ENCODE results near the gene DOHH.
A peak's percentile ranks its signal among the peaks of the same experiment; 100 is the strongest.

The DOHH gene

DNA sequence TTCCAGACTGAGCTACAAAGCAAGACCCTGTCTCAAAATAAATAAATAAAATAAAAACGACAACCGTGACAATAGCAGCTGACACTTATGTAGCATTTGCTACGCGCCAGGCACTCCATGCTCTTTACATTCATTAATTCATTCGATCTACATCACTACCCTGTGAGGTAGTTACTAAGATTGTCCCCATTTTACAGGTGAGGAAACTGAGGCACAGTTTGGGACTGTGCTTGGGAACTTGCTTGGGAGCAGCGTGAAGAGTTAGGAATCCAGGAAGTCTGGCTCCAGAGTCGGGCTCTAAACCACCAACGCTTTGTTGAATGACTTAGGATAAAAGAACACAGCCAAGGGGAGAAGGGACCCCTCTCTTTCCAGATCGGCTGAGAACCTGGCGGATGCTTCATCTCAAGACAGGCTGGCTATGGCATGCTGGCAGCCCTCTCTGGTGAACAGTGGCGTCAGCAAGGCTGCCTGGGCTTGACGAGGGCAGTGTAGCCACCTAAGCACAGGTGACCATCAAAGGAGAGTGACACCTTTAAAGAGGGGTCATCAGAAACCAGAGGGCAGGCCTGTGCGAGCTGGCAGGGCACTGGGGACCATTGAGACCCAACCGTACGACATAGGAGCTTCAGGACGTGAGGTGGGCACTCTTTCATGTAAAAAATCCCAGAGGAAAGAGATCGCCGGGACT, 591 bp downstream of the DOHH start:
- DNase-seq = peak; percentile 22

DNA sequence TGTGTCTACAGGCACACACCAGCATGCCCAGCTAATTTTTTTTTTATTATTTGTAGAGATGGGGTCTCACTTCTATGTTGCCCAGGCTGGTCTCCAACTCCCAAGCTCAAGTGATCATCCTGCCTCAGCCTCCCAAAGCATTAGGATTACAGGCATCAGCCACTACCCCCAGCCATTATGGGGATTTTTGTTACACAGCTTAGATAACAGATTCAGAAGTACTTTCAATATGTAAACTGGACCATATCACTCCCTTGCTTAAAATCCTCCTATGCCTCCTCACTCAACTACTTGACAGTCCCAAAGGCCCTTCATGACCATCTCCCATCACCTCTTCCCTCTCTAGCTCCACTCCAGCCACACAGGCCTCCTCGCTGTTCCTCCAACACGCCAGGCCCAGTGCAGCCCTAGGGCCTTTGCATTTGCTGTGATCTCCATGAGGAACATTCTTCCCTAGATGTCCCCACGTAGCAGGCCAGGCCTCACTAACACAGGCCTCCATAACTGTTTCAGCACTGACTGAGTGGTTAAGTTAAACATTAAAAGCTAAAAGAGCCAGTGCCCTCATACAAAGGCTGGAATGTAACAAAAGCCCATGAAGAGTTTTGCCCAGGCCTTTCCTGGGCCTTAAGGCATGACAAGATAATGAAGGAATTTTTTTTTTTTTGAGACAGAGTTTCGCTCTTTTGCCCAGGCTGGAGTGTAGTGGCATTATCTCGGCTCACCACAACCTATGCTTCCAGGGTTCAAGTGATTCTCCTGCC, 2.5 kb downstream of the DOHH start:
- DNase-seq = no peak

DNA sequence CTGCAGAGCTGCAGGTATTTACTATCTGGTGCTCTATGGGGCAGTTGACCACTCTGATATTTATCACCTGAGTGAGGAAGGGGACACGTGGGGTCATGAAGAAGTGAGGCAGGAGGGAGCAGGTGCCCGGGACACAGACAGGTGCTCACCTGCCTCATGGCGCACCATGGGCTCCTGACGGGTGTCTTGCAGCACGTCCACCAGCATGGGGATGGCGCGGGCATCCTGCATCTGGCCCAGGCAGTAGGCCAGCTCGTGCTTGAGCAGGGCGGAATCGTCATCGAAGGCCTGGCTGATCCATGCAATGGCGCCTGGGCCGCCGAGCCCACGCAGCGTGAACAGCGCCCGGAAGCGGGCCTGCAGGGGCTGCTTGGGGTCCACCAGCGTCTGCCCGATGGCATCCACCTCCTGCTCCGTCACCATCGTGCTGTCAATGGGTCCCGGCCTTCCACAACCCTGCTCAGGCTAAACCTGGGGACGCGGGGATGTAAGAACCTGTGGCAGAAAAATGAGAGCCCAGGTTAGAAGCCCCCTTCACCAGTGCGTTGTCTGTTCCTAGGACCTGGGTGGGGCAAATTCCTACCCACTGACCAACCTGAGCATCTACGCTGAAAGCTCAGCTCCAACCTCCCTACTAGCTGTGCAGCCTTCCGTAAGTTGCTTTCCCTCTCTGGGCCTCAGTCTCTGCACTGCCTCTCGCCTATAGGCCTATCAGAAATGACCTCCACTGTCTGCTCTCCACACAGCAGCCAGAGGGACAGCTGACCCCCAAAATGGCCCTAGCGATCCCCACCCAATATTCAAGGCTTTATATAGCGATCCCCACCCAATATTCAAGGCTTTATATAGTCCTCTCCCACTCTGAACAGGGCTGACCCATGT, 3.8 kb downstream of the DOHH start:
- DNase-seq = no peak

DNA sequence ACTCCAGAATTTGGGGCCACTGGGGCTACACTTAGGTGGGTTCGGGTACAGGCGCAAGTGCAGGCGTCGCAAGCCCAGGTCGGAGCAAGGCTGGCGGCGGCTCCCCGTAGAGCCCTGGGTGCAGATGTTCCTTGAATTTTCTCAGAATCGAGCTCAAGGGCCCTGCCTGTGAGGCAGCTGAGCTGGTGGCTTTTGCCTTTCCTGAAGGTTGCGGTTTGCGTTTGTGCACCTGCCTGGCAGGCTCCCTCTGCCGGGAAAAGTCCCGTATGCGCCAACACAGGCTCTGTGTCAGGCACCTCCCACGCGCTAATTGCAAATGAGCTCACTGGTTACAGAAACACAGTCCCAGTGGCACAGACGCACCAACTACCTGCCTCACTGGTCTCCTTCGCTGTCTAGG, 5.9 kb downstream of the DOHH start:
- DNase-seq = no peak

DNA sequence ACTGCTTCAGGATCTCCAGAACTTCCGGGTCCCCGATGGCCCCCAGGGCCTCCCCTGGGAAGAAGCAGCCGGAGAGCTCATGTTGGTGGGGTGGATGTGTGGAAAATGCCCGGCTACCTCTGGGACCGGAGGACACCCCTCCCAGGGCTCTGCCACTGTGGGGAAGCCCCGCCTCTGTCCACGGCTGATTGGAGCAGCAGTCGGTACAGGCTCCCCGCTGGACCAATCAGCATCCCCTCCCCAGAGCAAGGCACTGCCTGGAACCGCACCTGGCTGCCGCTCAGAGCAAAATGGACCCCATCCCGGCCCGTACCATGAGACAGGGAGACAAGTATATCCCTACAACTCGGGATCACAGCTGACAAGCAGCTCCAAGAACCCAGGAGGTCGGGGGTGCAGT, 6.4 kb downstream of the DOHH start:
- DNase-seq = peak; percentile 51

DNA sequence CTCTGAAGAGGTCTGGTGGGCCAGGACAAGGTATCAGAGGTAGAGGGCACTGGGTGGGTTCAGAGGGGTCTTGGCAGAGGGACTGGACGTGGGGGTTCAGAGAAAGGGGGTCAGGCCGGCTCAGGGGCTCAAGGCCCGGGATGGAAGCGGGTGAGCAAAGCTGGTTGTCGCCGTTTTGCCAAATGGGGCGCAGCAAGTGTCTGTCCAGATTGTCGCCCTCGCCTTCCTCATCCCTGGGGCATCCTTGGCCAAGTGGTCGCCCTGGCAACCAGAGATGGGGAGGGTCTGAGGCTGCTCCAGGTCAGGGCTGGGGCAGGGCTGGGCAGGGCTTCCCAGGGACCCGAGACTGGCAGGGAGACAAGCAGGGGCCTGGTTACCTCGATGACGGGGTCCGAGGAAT, 6.8 kb downstream of the DOHH start:
- no peak for DNase-seq

DNA sequence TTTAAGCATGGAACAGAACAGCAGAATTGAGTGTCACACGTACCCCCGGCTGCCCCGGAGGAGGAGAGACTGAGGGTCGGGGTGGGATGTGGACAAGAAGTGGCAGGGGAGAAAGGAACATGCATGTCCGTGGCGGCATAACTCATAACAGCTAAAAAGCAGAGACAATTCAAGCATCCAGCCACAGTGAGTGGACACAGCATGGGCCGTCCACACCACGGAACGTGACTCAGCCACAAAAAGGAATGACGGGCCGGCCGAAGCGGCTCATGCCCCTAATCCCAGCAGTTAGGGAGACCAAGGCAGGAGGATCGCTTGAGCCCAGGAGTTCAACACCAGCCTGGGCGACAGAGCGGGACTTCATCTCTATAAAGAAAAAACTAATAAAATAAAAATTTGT, 7.6 kb downstream of the DOHH start:
- no peak for DNase-seq

DNA sequence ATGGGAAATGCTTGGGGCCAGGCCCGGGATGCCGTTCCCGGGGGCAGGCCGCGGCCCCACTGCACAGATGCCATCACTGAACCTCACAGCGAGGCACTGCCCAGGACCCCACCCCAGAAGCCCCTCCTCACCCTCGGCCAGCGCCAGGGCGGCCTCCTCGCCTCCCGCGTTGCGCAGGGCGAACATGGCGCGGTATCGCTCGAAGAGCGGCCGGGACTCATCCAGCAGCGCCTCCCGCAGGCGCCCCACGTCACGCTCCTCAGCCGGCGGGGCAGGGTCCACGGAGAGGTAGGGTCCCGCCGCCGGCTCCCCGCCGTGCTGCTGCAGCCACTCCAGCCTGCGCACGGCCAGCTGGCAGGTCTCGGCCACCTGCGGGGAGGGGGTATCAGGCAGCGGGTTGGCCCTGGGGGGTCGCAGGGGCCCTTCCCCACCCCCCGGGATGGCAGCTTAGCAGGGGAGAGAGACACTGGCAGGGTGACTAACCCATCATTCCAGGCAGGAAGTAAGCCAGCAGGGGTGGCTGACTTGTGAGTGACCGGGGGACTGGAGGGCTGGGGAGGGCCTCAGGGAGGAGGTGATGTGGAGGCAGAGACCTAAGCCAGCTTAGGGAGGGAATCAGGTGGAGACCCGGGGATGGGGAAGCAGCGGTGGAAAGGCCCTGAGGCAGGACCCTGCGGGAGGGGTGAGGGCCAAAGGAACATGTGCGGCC, 8.2 kb downstream of the DOHH start:
- no peak for DNase-seq

DNA sequence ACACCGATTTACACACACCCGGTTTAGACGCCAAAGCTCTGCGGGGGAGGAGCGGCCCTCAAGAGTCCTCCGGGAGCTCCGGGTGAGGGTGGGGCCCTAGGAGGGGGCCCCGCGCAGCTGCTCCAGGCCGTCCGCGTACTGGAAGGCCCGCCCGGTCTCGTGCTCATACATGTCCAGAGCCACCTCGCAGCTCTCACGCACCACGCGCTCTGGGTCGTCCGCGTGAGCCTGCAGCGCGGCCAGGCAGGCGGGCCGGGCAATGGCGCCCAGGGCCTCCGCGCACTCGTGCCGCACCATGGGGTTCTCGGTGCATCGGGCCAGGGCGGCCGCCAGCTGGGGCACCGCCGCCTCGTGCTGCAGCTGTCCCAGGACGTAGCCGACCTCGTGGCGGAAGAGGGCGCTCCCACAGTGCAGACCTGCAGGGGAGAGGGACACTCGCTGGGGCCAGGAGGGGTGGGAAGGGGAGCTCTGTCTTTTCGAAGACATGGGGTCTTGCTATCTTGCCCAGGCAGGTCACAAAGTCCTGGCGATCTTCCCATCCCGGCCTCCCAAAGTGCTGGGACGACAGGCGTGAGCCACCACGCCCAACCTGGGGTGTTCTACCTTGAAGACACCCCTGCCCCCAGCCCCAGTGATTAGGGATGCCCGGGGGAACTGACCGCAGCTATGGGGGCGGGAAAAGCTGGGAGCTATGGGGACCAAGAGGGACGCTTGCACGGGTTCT, 8.9 kb downstream of the DOHH start:
- no peak for DNase-seq

DNA sequence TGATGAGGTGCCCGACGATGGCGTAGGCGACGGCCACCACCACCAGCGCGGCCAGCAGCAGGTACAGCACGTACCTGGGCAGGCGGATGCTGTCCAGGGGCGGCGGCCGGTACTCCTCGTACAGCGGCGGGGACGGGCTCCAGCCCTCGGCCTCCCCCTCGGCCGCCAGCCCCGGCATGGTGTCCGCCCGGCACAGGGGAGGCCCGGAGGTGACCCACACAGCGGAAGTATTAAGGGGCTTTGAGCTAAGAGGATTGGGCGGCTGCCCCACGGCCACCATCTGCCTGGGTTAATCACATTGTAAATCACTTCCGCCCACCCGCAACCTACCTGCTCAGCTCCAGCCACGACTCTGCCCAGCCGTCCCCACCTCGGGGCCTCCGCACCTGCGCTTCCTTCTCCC, 17.2 kb downstream of the DOHH start, which contains the start of gene SMIM44:
Gene SMIM44, minus strand, starts transcription at position 216 of the 403 bp plus-strand sequence. Its CDS starts 38 bp downstream, at position 178.
- no peak for DNase-seq

DNA sequence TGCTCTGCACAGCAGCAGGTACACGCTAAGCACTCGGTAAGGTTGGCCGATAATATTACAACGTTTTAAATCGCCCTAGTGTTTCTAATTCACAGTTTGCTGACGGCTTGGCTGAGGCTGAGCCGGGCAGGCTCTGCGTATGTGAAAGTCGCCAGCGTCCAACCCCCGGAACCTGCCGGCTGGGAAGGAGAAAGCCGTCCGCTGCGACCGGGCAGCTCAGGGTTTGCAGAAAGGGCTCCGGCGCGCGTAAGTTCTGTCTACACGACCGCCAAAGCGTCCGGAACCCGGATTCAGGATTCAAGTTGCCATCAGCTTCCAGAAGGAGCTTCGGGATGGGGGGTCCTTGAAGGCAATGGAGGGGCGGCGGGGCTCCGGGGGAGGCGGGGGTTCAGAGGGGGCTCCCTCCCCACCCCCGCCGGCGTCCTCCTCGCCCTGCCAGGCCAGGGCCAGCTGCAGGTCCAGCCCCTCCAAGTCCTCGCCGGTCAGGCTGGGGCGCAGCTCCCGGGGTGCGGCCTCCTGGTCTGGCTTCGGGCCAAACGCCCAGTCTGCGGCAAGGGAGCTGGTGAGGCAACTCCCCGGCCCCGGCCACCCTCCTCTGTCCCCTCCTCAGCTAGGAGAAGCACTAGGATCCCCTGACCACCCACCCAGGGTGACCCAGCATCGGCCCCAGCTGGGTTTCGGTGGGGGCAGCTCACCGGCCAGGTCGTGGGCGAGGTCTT, 17.8 kb downstream of the DOHH start:
- no peak for DNase-seq

DNA sequence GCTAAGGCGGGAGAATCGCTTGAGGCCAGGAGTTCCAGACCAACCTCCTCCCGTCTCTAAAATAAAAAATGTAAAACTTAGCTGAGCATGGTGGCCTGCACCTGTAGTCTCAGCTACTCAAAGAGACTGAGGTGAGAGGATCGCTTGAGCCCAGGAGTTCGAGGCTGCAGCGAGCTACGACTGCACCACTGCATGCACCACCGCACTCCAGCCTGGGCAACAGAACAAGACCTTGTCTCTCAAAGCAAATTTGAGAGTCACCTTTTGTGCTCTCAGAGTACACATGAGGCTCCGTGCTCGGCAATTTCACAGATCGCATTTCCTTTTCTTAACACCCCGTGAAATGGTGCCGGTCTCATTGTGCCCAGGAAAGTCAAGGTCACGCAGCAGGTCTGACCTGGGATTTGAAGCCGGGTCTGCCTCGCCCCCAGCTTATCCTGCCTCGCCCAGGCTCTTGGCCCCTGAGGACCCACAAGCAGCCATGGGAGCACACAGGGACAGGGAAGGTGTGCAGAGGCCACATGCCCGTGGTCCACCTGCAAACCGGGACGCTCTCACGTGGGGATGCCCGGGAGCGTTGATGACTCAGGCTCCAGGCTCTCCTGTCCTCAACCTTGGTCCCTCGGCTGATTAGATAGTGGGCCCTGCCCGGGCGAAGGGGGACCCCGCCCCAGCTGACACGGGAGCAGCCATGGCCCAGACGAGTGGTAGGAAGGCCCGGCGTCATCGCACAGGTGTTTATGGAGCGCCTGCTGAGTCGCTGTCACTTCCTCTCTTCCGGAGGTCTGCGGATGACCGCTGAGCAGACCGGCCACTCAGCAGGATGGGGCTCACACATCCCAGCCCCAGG, 19.0 kb downstream of the DOHH start:
- DNase-seq = no peak

DNA sequence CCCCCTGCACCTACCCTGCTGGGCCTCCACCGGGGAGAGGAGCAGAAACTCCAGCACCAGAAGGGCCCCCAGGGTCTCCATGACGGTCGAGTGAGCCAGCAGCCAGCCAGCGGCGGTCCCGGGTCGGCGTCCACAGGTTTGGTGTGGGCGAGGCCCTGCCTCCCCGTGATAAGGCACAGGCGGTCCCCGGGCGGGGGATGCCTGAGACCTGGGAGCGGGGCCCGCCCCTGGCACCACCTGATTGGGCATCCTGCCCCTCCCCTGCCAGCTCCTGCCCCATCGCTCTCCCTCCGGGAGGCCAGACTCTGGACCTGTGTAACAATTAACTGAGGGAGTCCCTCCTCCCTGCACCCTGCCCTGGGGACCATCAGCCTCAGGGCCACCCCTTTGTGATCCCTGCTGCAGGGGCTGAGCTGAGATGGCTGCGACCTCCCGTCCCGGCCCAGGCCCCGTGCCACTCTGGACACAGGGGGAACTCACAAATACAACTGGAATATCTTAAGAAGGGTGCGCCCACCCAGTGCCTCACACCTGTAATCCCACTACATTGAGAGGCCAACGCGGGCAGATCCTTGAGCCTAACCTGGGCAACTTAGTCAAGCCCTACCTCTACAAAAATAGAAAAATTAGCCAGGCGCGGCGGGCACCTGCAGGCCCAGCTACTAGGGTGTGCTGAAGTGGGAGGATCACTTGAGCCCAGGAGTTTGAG, 19.9 kb downstream of the DOHH start, which contains the start of gene SMIM24:
Gene SMIM24, minus strand, starts transcription at position 143 of the 709 bp plus-strand sequence. Its CDS starts 62 bp downstream, at position 81.
- DNase-seq = peak; percentile 43

DNA sequence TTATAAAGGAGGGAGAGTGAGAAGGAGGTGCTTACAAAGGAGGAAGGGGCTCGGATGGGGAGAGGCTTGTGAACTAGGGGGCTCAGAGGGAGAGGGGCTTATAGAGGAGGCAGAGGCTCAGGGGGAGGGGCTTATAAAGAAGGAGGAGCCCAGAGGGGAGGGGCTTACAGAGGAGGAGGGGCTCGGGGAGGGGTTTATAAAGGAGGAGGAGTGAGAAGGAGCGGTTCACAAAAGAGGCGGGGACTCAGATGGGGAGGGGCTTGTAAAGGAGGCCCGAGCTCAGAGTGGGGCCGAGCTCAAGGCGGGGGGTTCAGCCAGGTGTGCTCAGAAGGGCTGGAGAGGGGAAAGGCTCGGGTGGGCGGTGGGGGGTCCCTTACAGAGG, 20.6 kb downstream of the DOHH start:
- peak; percentile 72 for DNase-seq

DNA sequence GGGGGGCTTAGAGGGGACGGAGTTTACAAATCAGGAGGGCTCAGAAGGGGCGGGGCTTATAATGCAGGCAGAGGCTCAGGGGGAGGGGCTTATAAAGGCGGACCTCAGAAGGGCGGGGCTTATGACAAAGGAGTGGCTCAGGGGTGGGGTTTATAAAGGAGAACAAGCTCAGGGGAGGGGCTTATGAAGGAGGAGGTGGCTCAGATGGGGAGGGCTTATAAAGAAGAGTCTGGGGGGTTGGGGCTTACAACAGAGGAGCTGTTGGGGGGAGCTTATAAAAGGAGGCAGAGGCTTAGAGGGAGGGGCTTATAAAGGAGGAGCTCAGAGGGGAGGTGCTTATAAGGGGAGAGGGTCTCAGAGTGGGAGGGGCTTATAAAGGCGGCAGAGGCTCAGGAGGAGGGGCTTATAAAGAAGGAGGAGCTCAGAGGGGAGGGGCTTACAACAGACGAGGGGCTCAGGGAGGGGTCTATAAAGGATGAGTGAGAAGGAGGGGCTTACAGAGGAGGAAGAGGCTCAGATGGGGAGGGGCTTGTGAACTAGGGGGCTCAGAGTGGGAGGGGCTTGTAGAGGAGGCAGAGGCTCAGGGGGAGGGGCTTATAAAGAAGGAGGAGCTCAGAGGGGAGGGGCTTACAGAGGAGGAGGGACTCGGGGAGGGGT, 21.2 kb downstream of the DOHH start:
- peak; percentile 95 for DNase-seq

DNA sequence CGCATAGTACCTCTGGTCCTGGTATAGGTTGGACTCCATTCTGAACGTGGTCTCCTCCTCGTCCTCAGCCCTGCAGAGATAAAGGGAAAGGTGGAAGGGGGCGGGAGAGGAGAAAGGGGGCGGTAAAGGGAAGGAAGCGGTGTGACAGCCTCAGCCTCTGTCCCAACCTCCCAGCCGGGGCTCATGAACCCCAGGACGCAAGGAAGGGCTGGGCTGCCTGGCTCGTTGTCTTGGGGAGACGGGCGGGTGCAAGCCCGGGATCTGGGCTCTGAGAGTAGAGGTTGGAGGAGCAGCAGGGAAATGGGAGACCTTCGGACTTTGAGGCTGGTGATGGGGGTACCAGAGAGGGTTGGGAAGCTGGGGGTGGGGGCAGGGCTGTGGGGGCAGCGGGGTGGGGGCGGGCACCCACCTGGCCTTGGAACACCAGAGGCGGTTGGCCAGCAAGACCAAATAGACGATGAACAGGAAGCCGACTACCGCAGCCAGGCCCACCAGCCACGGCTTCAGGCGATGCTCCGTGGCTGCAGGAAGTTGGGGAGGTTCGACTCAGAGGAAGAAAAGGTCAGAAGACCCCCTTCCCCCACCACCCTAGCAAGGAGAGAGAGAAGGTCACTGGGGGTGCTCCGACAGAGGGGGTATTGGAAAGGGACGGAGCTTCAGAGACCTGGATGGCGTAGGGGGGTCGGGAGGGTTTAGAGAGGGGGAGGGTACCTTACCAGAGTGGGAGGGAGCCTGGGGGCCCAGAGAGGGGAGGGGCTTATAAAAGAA, 21.9 kb downstream of the DOHH start:
- peak; percentile 64 for DNase-seq

DNA sequence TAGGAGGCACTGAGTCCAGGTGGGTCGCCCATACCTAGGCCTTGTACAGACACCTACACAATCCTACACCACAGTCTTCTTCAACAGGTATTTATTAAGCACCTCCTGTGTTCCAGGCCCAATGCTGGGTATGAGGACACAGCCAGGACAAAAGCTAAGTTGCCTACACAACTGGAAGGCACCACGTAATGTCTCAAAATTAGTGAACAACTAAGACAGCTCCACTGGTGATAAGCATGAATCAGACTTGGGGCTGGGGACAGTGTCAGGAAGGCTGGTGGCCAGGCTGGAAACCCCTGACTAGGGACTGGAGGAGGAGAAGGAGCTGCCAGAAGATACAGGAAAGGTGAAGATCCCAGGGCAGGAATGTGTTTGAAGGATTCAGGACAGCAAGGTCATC, 22.5 kb downstream of the DOHH start:
- DNase-seq = no peak

DNA sequence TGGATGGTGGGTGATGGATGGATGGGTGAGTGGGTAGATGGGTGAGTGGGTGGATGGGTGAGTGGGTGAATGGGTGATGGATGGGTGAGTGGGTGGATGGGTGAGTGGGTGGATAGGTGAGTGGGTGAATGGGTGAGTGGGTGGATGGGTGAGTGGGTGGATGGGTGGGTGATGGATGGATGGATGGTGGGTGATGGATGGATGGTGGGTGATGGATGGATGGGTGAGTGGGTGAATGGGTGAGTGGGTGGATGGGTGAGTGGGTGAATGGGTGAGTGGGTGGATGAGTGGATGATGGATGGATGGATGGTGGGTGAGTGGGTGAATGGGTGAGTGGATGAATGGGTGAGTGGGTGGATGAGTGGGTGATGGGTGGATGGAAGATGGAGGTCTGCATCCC, 23.0 kb downstream of the DOHH start:
- DNase-seq = no peak
